Mesendoderm (in vitro differentiated cells): ENCODE data around the gene PPP1R9A.

Source experiments
- DNase-seq: peaks from one replicate; pipeline ENCODE4 v3.0.0; 2013
- H2AK5ac ChIP-seq: 2 replicates; pipeline ENCODE4 v1.6.1; 2013; ENCODE audit warnings: low read length, inconsistent platforms
- H2BK120ac ChIP-seq: 2 replicates; pipeline ENCODE4 v1.6.1; 2013; ENCODE audit warnings: low read depth, mild to moderate bottlenecking, low read length, moderate library complexity, mixed read lengths
- H2BK15ac ChIP-seq: replicated peaks from 2 replicates; pipeline ENCODE4 v1.6.1; 2013; ENCODE audit warnings: low read depth, mild to moderate bottlenecking, moderate library complexity
- H2BK5ac ChIP-seq: 2 replicates; pipeline ENCODE4 v1.6.1; 2013; ENCODE audit warnings: low read length, inconsistent platforms
- H3K18ac ChIP-seq: 2 replicates; pipeline ENCODE4 v1.6.1; 2013; ENCODE audit warnings: mild to moderate bottlenecking, low read length, mixed read lengths
- H3K23ac ChIP-seq: one replicate; pipeline ENCODE4 v1.6.1; 2013; ENCODE audit warnings: low read length
- H3K27ac ChIP-seq: 2 replicates; pipeline ENCODE4 v1.5.1; 2013; ENCODE audit warnings: low read depth, mild to moderate bottlenecking, inconsistent platforms, low read length, moderate library complexity
- H3K27me3 ChIP-seq: 2 replicates; pipeline ENCODE4 v1.6.1; 2013; ENCODE audit warnings: low read length, control low read depth, mild to moderate bottlenecking, inconsistent platforms; ENCODE audit not compliant: insufficient read depth, poor library complexity
- H3K36me3 ChIP-seq: 2 replicates; pipeline ENCODE4 v1.6.1; 2013; ENCODE audit warnings: low read length, inconsistent platforms; ENCODE audit not compliant: control insufficient read depth, insufficient read depth
- H3K4ac ChIP-seq: one replicate; pipeline ENCODE4 v1.6.1; 2013; ENCODE audit warnings: low read depth, mild to moderate bottlenecking, low read length, moderate library complexity
- H3K4me1 ChIP-seq: 2 replicates; pipeline ENCODE4 v1.6.1; 2013; ENCODE audit warnings: low read depth, low read length, inconsistent platforms; ENCODE audit not compliant: control insufficient read depth
- H3K4me2 ChIP-seq: 2 replicates; pipeline ENCODE4 v1.6.1; 2013; ENCODE audit warnings: low read length
- H3K4me3 ChIP-seq: 2 replicates; pipeline ENCODE4 v1.5.1; 2013; ENCODE audit warnings: mild to moderate bottlenecking, low read length
- H3K56ac ChIP-seq: one replicate; pipeline ENCODE4 v1.6.1; 2013; ENCODE audit warnings: low read length
- H3K79me1 ChIP-seq: 2 replicates; pipeline ENCODE4 v1.6.1; 2013; ENCODE audit warnings: low read length, inconsistent platforms
- H3K79me2 ChIP-seq: 2 replicates; pipeline ENCODE4 v1.6.1; 2013; ENCODE audit warnings: mild to moderate bottlenecking, low read length; ENCODE audit not compliant: control insufficient read depth, insufficient read depth
- H3K9ac ChIP-seq: 2 replicates; pipeline ENCODE4 v1.6.1; 2013; ENCODE audit warnings: low read length, inconsistent platforms
- H4K5ac ChIP-seq: one replicate; pipeline ENCODE4 v1.6.1; 2013; ENCODE audit warnings: low read length
- H4K8ac ChIP-seq: one replicate; pipeline ENCODE4 v1.6.1; 2013; ENCODE audit warnings: low read depth, mild to moderate bottlenecking, control low read depth, low read length, moderate library complexity
- WGBS: extraction: QIAGEN DNeasy Blood & Tissue Kit; methylation state at CpG from one replicate; pipeline ENCODE4 v1.1.7; 2013; ENCODE audit warnings: low lambda C conversion rate, missing lambda C conversion rate; ENCODE audit not compliant: insufficient coverage; ENCODE audit errors: extremely low coverage; 5-methylcytosine and 5-hydroxymethylcytosine counted together

The PPP1R9A gene

DNA sequence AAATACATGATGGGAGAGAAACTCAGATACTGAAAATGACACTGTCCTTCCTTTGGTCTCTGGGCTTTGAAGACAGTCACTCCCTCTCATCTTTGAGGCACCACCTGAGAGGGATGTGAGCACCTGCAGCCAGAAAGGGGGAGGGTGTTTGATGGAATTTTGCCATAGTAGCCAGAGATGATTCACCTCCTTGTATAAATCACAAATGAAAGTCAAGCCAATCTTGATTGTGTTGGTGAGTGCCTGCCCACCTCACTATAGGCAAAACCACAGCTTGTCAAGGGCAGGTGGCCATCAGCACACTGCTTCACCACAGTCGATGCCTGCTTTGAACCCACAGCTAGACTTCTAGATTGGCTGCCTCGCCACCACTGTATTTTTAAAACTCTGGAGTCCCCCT is 368.7 kb downstream of the PPP1R9A start:
- H3K27me3 ChIP-seq = no peaks in the 10 kb centered on the region
- no peak overlapping the region for H2BK120ac ChIP-seq
- H3K23ac ChIP-seq = no peak overlapping the region
- H4K8ac ChIP-seq = no peak overlapping the region
- no peak overlapping the region for H3K27ac ChIP-seq
- no peaks in the 10 kb centered on the region for H3K79me1 ChIP-seq
- H3K18ac ChIP-seq = no peak overlapping the region
- DNase-seq = no peak
- H2AK5ac ChIP-seq = no peak overlapping the region
- no peak overlapping the region for H3K4ac ChIP-seq
- no peak overlapping the region for H2BK5ac ChIP-seq
- no peak overlapping the region for H3K56ac ChIP-seq
- no peaks in the 10 kb centered on the region for H3K36me3 ChIP-seq
- H4K5ac ChIP-seq = no peak overlapping the region
- no peak overlapping the region for H3K9ac ChIP-seq
- no peak overlapping the region for H3K4me3 ChIP-seq
- WGBS = no CpG with 5 or more reads among the region's 2 CpGs
- no peak overlapping the region for H3K4me2 ChIP-seq
- H2BK15ac ChIP-seq = no peak overlapping the region
- H3K4me1 ChIP-seq = no peaks in the 10 kb centered on the region
- H3K79me2 ChIP-seq = no peaks in the 10 kb centered on the region

DNA sequence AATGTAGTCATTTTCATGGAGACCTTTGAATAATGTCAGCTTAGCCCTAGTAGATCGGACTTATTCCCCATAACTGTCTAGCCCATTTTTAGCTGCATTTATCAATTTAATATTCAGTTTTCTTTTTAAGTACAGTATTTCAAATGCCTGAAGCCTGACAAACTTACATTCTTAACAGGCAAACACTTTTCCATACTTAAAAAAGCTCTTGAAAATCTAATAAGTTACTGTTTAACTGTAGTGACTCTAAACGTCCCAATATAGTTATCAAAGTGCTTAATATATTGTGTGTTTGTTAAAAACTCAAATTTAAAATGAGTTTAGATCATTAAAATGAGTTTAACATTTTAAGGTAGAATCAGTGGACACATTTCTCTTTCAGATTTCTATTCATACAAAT is 372.0 kb downstream of the PPP1R9A start:
- no CpG with 5 or more reads among the region's 2 CpGs for WGBS

DNA sequence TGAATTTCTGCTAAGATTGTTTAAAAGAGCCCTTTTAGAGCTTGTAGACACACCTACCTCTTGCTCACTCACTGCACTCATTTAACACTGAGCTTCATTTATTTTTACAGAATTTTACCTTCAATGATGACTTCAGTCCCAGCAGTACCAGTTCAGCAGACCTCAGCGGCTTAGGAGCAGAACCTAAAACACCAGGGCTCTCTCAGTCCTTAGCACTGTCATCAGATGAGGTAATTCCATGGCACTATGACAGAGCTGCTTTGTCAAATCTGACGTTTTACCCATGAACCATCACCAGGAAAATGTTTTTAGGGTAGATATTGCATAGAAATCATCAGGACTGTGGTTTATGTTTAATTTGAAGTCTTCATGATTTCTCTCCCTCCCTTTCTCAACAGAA is 378.7 kb downstream of the PPP1R9A start:
- Histone ChIP-seq H3K4me3 (no peak overlapping the region), H3K79me1 (no peaks in the 10 kb centered on the region), H3K79me2 (no peaks in the 10 kb centered on the region), H3K27ac (no peak overlapping the region), H3K4me2 (no peak overlapping the region), H3K4me1 (no peaks in the 10 kb centered on the region), H3K23ac (no peak overlapping the region), H3K4ac (no peak overlapping the region), H2BK5ac (no peak overlapping the region), H2AK5ac (no peak overlapping the region), H3K56ac (no peak overlapping the region), H4K8ac (no peak overlapping the region), H3K18ac (no peak overlapping the region), H3K27me3 (no peaks in the 10 kb centered on the region), H2BK15ac (no peak overlapping the region), H3K9ac (no peak overlapping the region), H3K36me3 (no peaks in the 10 kb centered on the region), H4K5ac (no peak overlapping the region), H2BK120ac (no peak overlapping the region)
- no CpG with 5 or more reads among the region's 2 CpGs for WGBS
- DNase-seq = no peak

More for the DNA sequence above, 372.0 kb downstream of the PPP1R9A start:
- H3K27me3 ChIP-seq = no peaks in the 10 kb centered on the region
- no peak overlapping the region for H4K8ac ChIP-seq
- H3K56ac ChIP-seq = no peak overlapping the region
- no peak overlapping the region for H2BK5ac ChIP-seq
- H3K18ac ChIP-seq = no peak overlapping the region
- H3K4me3 ChIP-seq = no peak overlapping the region
- no peak overlapping the region for H3K9ac ChIP-seq
- no peak overlapping the region for H3K23ac ChIP-seq
- no peak overlapping the region for H2AK5ac ChIP-seq
- H3K4ac ChIP-seq = no peak overlapping the region
- H2BK15ac ChIP-seq = no peak overlapping the region
- H3K79me1 ChIP-seq = no peaks in the 10 kb centered on the region
- H3K79me2 ChIP-seq = no peaks in the 10 kb centered on the region
- no peak overlapping the region for H3K27ac ChIP-seq
- no peak overlapping the region for H4K5ac ChIP-seq
- H3K36me3 ChIP-seq = no peaks in the 10 kb centered on the region
- H3K4me2 ChIP-seq = no peak overlapping the region
- H2BK120ac ChIP-seq = no peak overlapping the region
- no peaks in the 10 kb centered on the region for H3K4me1 ChIP-seq
- DNase-seq = no peak

DNA sequence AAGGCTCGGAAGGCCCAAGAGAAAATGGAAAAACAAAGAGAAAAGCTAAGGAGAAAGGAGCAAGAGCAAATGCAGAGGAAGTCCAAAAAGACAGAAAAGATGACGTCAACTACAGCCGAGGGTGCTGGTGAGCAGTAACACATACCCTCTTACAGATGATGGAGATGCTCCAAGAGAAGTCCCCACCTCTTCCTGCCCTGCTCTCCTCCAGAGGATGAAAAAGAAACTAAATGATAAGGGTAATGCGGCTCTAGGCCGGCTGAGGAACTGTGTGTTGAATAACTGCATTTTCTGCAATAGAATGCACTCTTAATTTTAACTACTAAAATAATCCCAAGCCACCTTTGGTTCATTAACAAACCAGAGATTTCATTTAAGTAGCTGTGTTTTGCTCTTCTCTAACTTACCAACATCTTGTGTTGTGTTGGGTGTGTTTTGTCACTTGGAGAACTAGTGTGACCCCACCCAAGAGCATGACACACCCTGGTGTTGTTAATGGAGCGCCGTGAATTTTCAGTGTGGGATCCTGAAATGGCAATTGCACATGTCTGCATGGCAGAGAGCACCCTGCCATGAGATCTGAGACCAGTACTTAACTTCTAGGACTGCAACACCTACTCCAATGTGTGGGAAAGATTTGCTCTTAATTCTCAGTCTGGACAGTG is 382.9 kb downstream of the PPP1R9A start:
- Histone ChIP-seq H3K56ac (no peak overlapping the region), H3K18ac (no peak overlapping the region), H2BK15ac (no peak overlapping the region), H3K4ac (no peak overlapping the region), H3K4me1 (no peaks in the 10 kb centered on the region), H3K4me3 (no peak overlapping the region), H3K79me2 (no peaks in the 10 kb centered on the region), H3K27ac (no peak overlapping the region), H3K79me1 (no peaks in the 10 kb centered on the region), H2BK5ac (no peak overlapping the region), H3K36me3 (no peaks in the 10 kb centered on the region), H4K8ac (no peak overlapping the region), H4K5ac (no peak overlapping the region), H3K23ac (no peak overlapping the region), H3K9ac (no peak overlapping the region), H3K27me3 (no peaks in the 10 kb centered on the region), H3K4me2 (no peak overlapping the region), H2AK5ac (no peak overlapping the region), H2BK120ac (no peak overlapping the region)
- no CpG with 5 or more reads among the region's 7 CpGs for WGBS
- DNase-seq = no peak

DNA sequence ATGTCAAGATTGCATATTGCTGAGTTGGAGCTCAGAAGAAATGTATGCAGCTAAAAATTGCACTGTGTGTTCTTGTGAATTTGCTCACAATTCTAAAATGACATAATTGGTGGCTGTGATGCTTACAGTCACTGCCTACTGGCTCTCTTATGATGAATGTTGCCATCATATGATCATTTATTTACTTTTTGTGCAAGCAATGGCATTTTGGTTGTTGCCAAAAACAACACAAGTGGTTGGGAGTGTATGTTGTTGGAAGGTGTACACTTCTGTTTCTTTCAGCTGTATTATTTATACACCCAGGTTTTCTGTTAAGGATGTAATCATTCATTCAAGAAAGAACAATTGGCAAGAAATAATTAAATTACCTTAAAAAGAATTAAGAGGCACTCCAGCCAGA is 388.0 kb downstream of the PPP1R9A start:
- no peaks in the 10 kb centered on the region for H3K36me3 ChIP-seq
- H3K4me3 ChIP-seq = no peak overlapping the region
- no peak overlapping the region for H3K23ac ChIP-seq
- no peaks in the 10 kb centered on the region for H3K27me3 ChIP-seq
- no peaks in the 10 kb centered on the region for H3K79me2 ChIP-seq
- H3K9ac ChIP-seq = no peak overlapping the region
- no peaks in the 10 kb centered on the region for H3K4me1 ChIP-seq
- no peak overlapping the region for H2BK15ac ChIP-seq
- no peak overlapping the region for H2BK120ac ChIP-seq
- H3K4me2 ChIP-seq = no peak overlapping the region
- no peak for DNase-seq
- no peak overlapping the region for H2BK5ac ChIP-seq
- H3K27ac ChIP-seq = no peak overlapping the region
- H3K18ac ChIP-seq = no peak overlapping the region
- H3K79me1 ChIP-seq = no peaks in the 10 kb centered on the region
- no peak overlapping the region for H3K56ac ChIP-seq
- H4K5ac ChIP-seq = no peak overlapping the region
- H4K8ac ChIP-seq = no peak overlapping the region
- H2AK5ac ChIP-seq = no peak overlapping the region
- H3K4ac ChIP-seq = no peak overlapping the region

DNA sequence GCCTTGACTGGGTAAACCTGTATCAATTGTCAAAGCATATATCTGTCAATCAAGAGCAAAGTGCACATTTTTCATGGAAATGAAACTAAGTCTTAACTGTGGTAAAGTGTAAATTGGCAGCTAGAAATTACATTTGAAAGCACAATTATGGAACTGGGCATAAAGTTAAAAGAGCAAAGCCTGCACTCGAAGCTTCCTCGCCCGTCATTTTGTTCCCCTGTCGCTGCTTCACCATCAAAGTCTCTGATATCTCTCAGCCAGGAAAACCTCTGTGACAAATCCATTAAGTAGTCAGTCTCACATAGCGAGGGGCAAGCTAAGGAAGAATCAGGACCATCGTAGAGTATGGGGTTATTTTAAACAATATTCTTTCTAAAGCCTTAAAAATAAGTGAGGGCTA is 389.1 kb downstream of the PPP1R9A start:
- no CpG with 5 or more reads among the region's 6 CpGs for WGBS
- Histone ChIP-seq H3K56ac (no peak overlapping the region), H3K36me3 (no peaks in the 10 kb centered on the region), H3K27me3 (no peaks in the 10 kb centered on the region), H3K4me3 (no peak overlapping the region), H3K23ac (no peak overlapping the region), H3K79me1 (no peaks in the 10 kb centered on the region), H4K5ac (no peak overlapping the region), H3K9ac (no peak overlapping the region), H3K4ac (no peak overlapping the region), H3K27ac (no peak overlapping the region), H2AK5ac (no peak overlapping the region), H2BK120ac (no peak overlapping the region), H2BK5ac (no peak overlapping the region), H3K18ac (no peak overlapping the region), H2BK15ac (no peak overlapping the region), H4K8ac (no peak overlapping the region), H3K4me1 (no peaks in the 10 kb centered on the region), H3K79me2 (no peaks in the 10 kb centered on the region), H3K4me2 (no peak overlapping the region)
- DNase-seq = no peak
